Small intestine (tissue), 7 donors: ENCODE results near the gene POLD1. TPM values are rescaled to one million over a fixed set of nuclear protein-coding genes. Genes with fewer than 3 reads are reported as not detected.
"Not testable (repeated sequence)": the region's sequence is repeated elsewhere in the genome, so short reads cannot be mapped to it uniquely, and the experiment has no call there.

ENCODE experiments used
- DNase-seq, 2 donors: peaks; one replicate each; pipeline versions ENCODE4 v3.0.0 to v3.0.0-alpha.2; 2013
- FAIRE-seq: peaks from 2 replicates; lab custom pipeline; 2012; peaks lifted over from hg19 to GRCh38; lab: Jason Lieb, UNC
- H3K27ac ChIP-seq, 3 donors: one replicate each; pipeline ENCODE4 v1.5.1; 2013; ENCODE audit warnings: low read length in 2 of 3, mild to moderate bottlenecking in 2 of 3, control low read depth in 1 of 3, inconsistent platforms in 1 of 3, low read depth in 1 of 3, moderate library complexity in 1 of 3
- H3K27me3 ChIP-seq, 3 donors: one replicate each; pipeline ENCODE4 v1.6.1; 2013; ENCODE audit warnings: low read length in 3 of 3, inconsistent platforms in 1 of 3; ENCODE audit not compliant: control insufficient read depth in 3 of 3, insufficient read depth in 3 of 3
- H3K36me3 ChIP-seq, 3 donors: one replicate each; pipeline ENCODE4 v1.6.1; 2013; ENCODE audit warnings: low read length in 3 of 3, inconsistent platforms in 1 of 3, low read depth in 1 of 3, mild to moderate bottlenecking in 1 of 3, moderate library complexity in 1 of 3; ENCODE audit not compliant: control insufficient read depth in 3 of 3, insufficient read depth in 2 of 3
- H3K4me1 ChIP-seq, 3 donors: one replicate each; pipeline ENCODE4 v1.6.1; 2013; ENCODE audit warnings: low read length in 2 of 3, inconsistent platforms in 1 of 3, low read depth in 1 of 3, mild to moderate bottlenecking in 1 of 3, moderate library complexity in 1 of 3; ENCODE audit not compliant: control insufficient read depth in 3 of 3, insufficient read depth in 2 of 3
- H3K4me3 ChIP-seq, 3 donors: one replicate each; pipeline ENCODE4 v1.5.1; 2013; ENCODE audit warnings: low read length in 3 of 3, control low read depth in 1 of 3, inconsistent platforms in 1 of 3, low read depth in 1 of 3, mild to moderate bottlenecking in 1 of 3, moderate library complexity in 1 of 3
- H3K9me3 ChIP-seq, 2 donors: one replicate each; pipeline ENCODE4 v1.6.1; 2013; ENCODE audit warnings: low read depth in 1 of 2, low read length in 1 of 2; ENCODE audit not compliant: control insufficient read depth in 2 of 2, insufficient read depth in 1 of 2
- WGBS, 3 donors: extraction: QIAGEN DNeasy Blood & Tissue Kit; methylation state at CpG; one replicate each; pipeline ENCODE4 v1.1.7; 2013; 5-methylcytosine and 5-hydroxymethylcytosine counted together
- polyA plus RNA-seq, 4 donors: library from polyadenylated mRNA; stranded (reverse) in 3 of 4; unstranded in 1 of 4; fragments of 200-250 nt in 3 of 4; fragments of 120-200 nt in 1 of 4; gene quantifications; one replicate each; pipeline versions ENCODE4 v1.2.1 to v1.2.3, GENCODE V29; 2013
- donor health status: healthy with polysubstance abuse.
- donor health status: control.
- donor health status: control.
- donor health status: Bipolar disorder and iron deficiency.
- donor health status: healthy.

The POLD1 gene
- polyA plus RNA-seq, 4 donors: 25.0 to 34.0 (median 30.6) TPM

- H3K4me1 ChIP-seq: no peaks in the 10 kb centered on the region
- FAIRE-seq (no peak), DNase-seq (no peak)
- no peaks in the 10 kb centered on the region for H3K36me3 ChIP-seq
- WGBS, 3 donors: 66 to 73% (median 67%) methylated on average over 22 of the region's 22 CpGs
- no peak overlapping the region for H3K4me3 ChIP-seq
- peak overlapping the region in 1 of 3 donors; percentile 53 for H3K27ac ChIP-seq
- no peaks in the 10 kb centered on the region for H3K27me3 ChIP-seq
- H3K9me3 ChIP-seq: peaks cover 0 to 10% of the 10 kb centered on the region in 2 donors
Measured at GRCh38 chr19:50349277-50350057, 34.7 kb upstream of the POLD1 start.

DNA sequence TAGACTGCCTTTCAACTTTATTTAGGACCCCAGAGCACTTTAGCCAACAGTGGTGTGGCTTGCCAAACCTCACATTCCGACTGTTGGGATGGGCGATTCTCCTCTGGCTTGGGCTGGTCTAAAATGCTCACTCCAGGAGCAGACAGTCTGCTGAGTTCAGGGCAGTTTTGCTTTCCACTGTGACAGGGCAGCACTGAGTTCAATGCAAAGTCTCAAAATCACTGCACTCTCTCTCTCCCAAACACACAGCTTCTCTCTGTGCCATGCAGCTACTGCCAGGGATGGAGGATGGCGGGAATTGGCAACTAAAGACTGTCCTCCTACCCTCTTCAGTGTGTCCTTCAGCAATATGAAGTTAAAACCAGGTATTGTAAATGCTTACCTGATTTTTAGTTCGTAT, 31.9 kb upstream of the POLD1 start:
- Histone ChIP-seq H3K36me3 (no peaks in the 10 kb centered on the region), H3K4me3 (no peak overlapping the region), H3K27me3 (no peaks in the 10 kb centered on the region), H3K4me1 (no peaks in the 10 kb centered on the region), H3K27ac (no peak overlapping the region), H3K9me3 (no peaks in the 10 kb centered on the region)
- 37 to 72% (median 46%) methylated on average over 4 of the region's 4 CpGs for WGBS, 3 donors
- FAIRE-seq: no peak
- no peak for DNase-seq

DNA sequence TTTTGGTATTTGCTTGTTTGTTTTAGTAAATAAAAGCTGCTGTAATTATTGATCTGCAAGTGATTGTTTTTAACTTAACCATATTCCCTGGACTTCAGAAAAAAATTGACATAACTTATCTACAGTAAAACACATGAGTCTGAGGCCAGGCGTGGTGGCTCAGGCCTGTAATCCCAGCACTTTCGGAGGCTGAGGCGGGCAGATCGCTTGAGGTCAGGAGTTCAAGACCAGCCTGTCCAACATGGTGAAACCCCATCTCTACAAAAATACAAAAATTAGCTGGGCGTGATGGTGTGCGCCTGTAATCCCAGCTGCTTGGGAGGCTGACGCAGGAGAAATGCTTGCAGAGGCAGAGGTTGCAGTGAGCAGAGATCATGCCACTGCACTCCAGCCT, 30.7 kb upstream of the POLD1 start:
- not testable (repeated sequence) for H3K27ac ChIP-seq, DNase-seq, H3K4me3 ChIP-seq, H3K36me3 ChIP-seq, H3K4me1 ChIP-seq, FAIRE-seq, H3K9me3 ChIP-seq, H3K27me3 ChIP-seq
- 89 to 99% (median 93%) methylated on average over 7 of the region's 7 CpGs for WGBS, 3 donors

- Histone ChIP-seq H3K4me3 (no peak overlapping the region), H3K27me3 (peaks cover 0 to 5% (median 0%) of the 10 kb centered on the region in 3 donors), H3K27ac (no peak overlapping the region), H3K9me3 (no peaks in the 10 kb centered on the region), H3K36me3 (no peaks in the 10 kb centered on the region), H3K4me1 (peaks cover 0 to 2% (median 0%) of the 10 kb centered on the region in 3 donors)
- 35 to 38% (median 37%) methylated on average over 13 of the region's 13 CpGs for WGBS, 3 donors
- DNase-seq (no peak), FAIRE-seq (no peak)
Measured at GRCh38 chr19:50356691-50357177, 27.4 kb upstream of the POLD1 start.

DNA sequence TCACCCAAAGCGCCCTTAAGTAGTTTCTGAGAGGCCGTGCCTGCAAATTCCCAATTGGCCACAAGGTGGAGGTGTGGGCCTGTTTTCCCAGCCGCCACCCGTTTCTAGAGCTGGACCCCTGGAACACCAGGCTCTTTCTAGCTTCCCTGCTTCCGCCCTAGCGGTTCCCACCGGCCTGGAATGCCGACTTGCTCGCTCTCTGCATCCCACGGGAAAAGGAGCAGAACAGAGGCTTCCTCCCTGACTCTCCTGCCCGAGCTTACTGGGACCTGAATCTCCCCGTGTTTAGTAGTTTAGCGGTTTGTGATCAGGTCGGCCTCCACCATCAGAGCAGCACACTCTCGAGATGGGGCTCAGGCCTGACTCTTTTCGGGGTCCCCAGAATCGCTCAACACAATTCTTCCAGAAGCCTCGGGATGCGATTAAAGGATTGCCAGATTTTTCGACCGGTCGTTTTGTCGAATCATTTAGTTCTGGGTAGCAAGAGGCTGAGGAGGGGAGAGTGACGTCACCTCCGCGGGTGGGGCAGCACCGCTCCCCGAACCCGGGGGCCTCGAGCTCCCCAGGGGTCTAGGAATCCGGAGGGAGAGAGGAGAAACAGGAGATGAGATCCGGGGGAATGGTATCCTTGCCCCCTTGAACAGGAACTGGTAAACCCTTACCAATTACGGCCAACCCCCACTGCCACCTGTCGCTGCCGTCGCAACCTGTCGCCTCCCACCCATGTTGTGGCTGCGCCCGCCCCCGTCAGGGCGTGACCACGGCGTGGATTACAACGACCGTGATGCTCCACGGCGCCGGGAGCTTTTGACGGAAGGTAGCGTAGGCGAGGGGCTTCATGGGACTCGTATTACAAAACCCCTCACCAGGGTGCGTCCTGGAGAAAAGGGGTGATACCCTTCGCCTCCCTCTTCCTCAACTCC, 26.7 kb upstream of the POLD1 start:
- FAIRE-seq (no peak), DNase-seq (peak; percentile 69 to 70)
- Histone ChIP-seq H3K4me3 (peak overlapping the region; percentile 29 to 46 (median 37)), H3K27me3 (peaks cover 0 to 5% (median 0%) of the 10 kb centered on the region in 3 donors), H3K36me3 (no peaks in the 10 kb centered on the region), H3K4me1 (peaks cover 0 to 2% (median 0%) of the 10 kb centered on the region in 3 donors), H3K9me3 (no peaks in the 10 kb centered on the region), H3K27ac (peak overlapping the region; percentile 63 to 97 (median 73))
- 4 to 12% (median 6%) methylated on average over 54 of the region's 54 CpGs for WGBS, 3 donors

DNA sequence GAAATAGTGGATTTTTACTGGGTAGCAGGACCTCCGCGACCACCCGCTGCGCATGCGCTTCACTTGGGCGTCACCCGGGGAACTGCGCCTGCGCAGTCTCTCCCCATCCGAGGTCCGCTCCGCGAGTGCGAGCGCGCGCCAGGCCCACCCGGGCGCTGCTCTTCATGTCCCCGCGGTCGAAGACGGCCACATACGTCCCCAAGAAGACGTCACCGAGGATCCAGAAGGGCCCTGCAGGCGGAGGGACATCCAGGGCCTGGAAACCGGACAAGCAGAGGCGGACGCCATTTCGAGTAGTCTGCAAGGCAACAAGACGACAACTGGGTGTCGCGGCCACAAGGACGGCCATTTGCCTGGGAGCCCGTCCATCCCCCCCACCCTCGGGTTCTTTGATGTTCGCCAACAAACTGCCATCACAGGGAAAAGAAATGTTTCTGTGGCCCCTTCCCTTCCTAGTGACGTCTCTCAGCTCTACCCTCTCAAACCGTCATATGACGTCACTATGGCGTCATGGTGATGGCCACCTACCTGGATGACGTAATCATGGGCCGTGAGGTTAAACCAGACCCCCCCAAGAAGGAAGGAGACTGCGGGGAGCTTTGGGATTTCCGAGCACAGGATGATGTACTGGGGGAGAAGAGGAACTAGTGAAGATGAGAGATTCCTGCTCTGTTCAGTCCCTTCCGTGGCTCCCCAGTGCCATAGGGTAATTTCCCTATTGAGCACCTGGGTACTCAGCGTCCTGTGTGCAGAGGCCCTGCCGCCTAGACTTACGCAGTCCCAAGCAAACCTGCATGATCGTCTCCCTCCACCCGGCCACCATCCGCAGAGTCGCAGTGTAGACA, 25.4 kb upstream of the POLD1 start:
- peak overlapping the region in 1 of 3 donors; percentile 97 for H3K27ac ChIP-seq
- FAIRE-seq: no peak

DNA sequence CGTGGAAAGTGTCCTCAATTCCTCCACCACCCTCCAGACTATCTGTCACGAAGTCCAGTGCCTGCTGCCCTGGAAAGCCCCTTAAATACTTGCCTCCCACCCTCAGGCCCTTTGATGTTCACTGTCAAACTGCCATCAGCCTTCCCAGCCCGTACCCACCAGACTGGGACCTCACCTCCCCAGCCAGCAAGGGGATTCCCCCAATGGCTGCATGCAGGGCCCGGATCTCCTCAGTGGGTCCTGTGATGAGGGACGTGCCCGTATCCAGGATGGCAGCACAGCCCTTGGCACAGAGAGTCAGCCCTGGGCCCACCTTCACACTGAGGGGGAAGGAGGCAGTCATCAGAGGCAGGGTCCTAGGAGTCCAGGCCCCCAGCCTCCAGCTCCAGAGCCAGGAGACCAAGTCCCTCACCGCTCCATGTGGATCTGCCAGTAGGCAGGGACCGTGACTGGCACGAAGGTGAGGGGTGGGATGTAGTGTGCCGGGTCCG, 24.8 kb upstream of the POLD1 start:
- peaks cover 0 to 5% (median 0%) of the 10 kb centered on the region in 3 donors for H3K27me3 ChIP-seq
- H3K4me1 ChIP-seq: peaks cover 0 to 2% (median 0%) of the 10 kb centered on the region in 3 donors
- WGBS, 3 donors: 89 to 93% (median 90%) methylated on average over 11 of the region's 11 CpGs
- no peak overlapping the region for H3K4me3 ChIP-seq
- H3K9me3 ChIP-seq: no peaks in the 10 kb centered on the region
- FAIRE-seq: no peak
- no peak overlapping the region for H3K27ac ChIP-seq
- no peaks in the 10 kb centered on the region for H3K36me3 ChIP-seq
- no peak for DNase-seq

More for the DNA sequence above, 25.4 kb upstream of the POLD1 start:
- Histone ChIP-seq H3K36me3 (no peaks in the 10 kb centered on the region), H3K4me1 (peaks cover 0 to 2% (median 0%) of the 10 kb centered on the region in 3 donors), H3K9me3 (no peaks in the 10 kb centered on the region), H3K27me3 (peaks cover 0 to 5% (median 0%) of the 10 kb centered on the region in 3 donors), H3K4me3 (peak overlapping the region in 2 of 3 donors; percentile 9 to 46)
- peak; percentile 55 to 64 for DNase-seq
- WGBS, 3 donors: 31 to 37% (median 31%) methylated on average over 52 to 54 of the region's 54 CpGs
